ENCODE measurements around the gene ACER3. TPM values are rescaled to one million over a fixed set of nuclear protein-coding genes. Genes with fewer than 3 reads are reported as not detected.
A peak's percentile ranks its signal among the peaks of the same experiment; 100 is the strongest.
"Not testable (repeated sequence)": the region's sequence is repeated elsewhere in the genome, so short reads cannot be mapped to it uniquely, and the experiment has no call there.

Gene ACER3
- total RNA-seq, 2 donors from 2014 or later = 10.8 to 24.3 TPM

- ATAC-seq (peak in 1 of 2 donors; percentile 38), DNase-seq (ENCODE audit: low spot score in 2 of 2) (no peak)
- Mint-ChIP-seq H3K36me3 (no peaks in the 10 kb centered on the region), H3K9me3 (no peaks in the 10 kb centered on the region), H3K27ac (no peak overlapping the region)
Measured at GRCh38 chr11:76987203-76987602, 126.5 kb downstream of the ACER3 start.

DNA sequence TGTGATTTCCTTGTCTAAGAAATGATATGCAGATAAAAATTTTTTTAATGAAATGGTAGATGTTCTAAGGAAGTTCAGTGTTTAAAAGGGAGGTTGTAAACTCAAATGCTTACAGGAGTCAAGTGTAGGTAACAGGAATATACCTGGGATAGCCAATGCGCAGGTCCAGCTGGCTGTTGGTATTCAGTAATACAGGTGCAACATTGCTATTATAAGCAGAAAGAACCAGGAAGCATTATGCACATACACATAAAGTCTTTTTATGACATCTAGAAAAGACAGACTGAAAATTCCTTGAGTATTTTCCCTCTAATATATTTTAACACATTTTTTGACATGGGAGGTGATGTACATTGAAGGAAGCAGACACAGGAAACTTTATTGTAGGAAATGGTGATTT lies 129.9 kb downstream of the ACER3 start:
- H3K27ac Mint-ChIP-seq = no peak overlapping the region
- no peaks in the 10 kb centered on the region for H3K36me3 Mint-ChIP-seq
- DNase-seq (ENCODE audit: low spot score in 2 of 2) = no peak

GRCh38 chr11:76995081-76995576 lies 134.4 kb downstream of the ACER3 start:
- no peaks in the 10 kb centered on the region for H3K36me3 Mint-ChIP-seq
- no peaks in the 10 kb centered on the region for H3K9me3 Mint-ChIP-seq
- H3K27ac Mint-ChIP-seq = no peak overlapping the region
- no peak for ATAC-seq
- DNase-seq (ENCODE audit: low spot score in 2 of 2) = no peak

More for the DNA sequence above, 129.9 kb downstream of the ACER3 start:
- ATAC-seq = no peak
- H3K9me3 Mint-ChIP-seq = no peaks in the 10 kb centered on the region

GRCh38 chr11:76997512-76997911 lies 136.8 kb downstream of the ACER3 start:
- ATAC-seq (no peak), DNase-seq (ENCODE audit: low spot score in 2 of 2) (no peak)
- Mint-ChIP-seq H3K36me3 (no peaks in the 10 kb centered on the region), H3K9me3 (no peaks in the 10 kb centered on the region), H3K27ac (no peak overlapping the region)

GRCh38 chr11:76999597-76999996 lies 138.9 kb downstream of the ACER3 start:
- no peak for DNase-seq (ENCODE audit: low spot score in 2 of 2)
- ATAC-seq = no peak
- no peaks in the 10 kb centered on the region for H3K36me3 Mint-ChIP-seq
- H3K9me3 Mint-ChIP-seq = no peaks in the 10 kb centered on the region
- H3K27ac Mint-ChIP-seq = no peak overlapping the region

GRCh38 chr11:77001613-77002012 lies 140.9 kb downstream of the ACER3 start:
- DNase-seq (ENCODE audit: low spot score in 2 of 2) (no peak), ATAC-seq (no peak)
- Mint-ChIP-seq H3K9me3 (no peaks in the 10 kb centered on the region), H3K36me3 (no peaks in the 10 kb centered on the region), H3K27ac (no peak overlapping the region)

DNA sequence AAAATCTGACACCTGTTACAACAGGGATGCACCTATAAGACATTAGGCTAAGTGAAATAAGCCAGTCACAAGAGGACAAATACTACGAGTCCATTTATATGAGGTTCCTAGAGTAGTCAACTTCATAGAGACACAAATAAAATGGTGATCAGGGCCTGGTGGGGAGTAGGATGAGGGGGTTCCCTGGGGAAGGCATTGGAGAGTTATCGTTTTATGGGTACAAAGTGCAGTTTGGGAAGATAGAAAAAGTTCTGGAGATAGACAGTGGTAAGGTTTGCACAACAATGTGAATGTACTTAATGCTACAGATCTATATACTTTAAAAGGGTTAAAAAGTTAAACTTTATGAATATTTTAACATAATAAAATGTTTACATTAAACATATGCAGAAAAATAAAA lies 142.1 kb downstream of the ACER3 start:
- ATAC-seq (no peak), DNase-seq (ENCODE audit: low spot score in 2 of 2) (no peak)
- no peaks in the 10 kb centered on the region for H3K36me3 Mint-ChIP-seq

DNA sequence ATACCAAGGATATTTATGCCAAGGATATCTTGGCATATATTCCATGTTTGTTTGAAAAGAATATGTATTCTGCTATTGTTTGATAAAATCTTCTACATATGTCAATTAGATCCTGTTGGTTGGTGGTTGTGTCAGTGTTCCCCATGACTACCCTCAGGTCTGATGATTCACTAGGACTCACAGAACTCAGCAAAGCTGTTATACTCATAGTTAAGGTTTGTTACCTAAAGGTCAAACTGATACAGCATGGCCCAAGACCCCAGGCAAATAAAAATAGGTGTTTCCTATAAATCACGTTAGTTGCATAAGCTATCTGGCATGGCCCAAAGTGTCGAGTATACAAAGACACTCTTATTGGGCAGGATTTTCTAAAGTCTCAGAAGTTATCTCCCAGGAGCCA lies 143.2 kb downstream of the ACER3 start:
- H3K27ac Mint-ChIP-seq = no peak overlapping the region
- DNase-seq (ENCODE audit: low spot score in 2 of 2) (no peak), ATAC-seq (peak in 1 of 2 donors; percentile 37)
- no peaks in the 10 kb centered on the region for H3K9me3 Mint-ChIP-seq
- H3K36me3 Mint-ChIP-seq = no peaks in the 10 kb centered on the region

More for the DNA sequence above, 142.1 kb downstream of the ACER3 start:
- no peak overlapping the region for H3K27ac Mint-ChIP-seq
- no peaks in the 10 kb centered on the region for H3K9me3 Mint-ChIP-seq

DNA sequence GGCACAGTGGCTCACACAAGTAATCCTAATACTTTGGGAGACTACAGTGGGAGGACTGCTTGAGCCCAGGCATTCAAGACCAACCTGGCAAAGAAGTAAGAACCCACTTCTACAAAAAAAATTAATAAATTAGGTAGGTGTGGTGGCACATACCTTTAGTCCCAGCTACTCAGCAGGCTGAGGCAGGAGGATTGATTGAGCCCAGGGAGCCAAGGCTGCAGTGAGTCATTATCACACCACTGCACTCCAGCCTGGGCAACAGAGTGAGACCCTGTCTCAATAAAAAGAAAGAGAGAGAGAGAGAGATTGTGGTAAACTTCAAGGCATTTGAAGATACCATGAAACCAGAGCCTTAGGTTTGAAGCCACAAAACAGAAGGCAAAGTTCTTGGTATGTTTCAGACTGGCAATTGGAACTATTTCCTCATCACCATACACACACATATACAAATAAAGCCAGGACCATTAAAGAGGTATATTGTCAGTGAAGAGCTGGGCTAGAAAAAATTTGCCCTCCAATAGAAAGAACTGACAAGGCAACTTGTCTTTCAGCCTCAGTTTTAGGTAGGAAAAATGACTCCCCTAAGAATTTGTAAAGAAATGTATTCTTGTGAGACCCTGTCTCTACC lies 148.9 kb downstream of the ACER3 start:
- DNase-seq (ENCODE audit: low spot score in 2 of 2) = no peak
- Mint-ChIP-seq H3K9me3 (no peaks in the 10 kb centered on the region), H3K36me3 (no peaks in the 10 kb centered on the region), H3K27ac (no peak overlapping the region)
- peak in 1 of 2 donors; percentile 20 for ATAC-seq

DNA sequence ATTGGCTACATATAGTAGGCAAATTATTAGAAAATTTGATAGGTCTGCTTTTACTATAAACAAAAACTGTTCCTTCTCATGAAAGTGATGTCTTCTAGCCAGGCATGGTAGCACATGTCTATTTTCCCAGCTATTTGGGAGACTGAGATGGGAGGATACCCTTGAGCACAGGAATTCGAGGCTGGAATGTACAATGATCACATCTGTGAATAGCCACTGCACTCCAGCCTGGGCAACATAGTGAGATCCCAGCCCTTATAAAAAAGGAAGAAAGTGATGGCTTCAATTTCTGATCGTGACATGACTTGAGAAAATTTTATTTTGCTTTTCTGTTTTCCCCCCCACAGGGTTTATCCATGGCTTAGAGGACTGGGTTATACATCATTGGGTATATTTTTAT lies 154.0 kb downstream of the ACER3 start:
- no peaks in the 10 kb centered on the region for H3K9me3 Mint-ChIP-seq
- H3K36me3 Mint-ChIP-seq = peaks cover 0 to 14% of the 10 kb centered on the region in 2 donors
- ATAC-seq (no peak), DNase-seq (ENCODE audit: low spot score in 2 of 2) (no peak)
- no peak overlapping the region for H3K27ac Mint-ChIP-seq

GRCh38 chr11:77018396-77018924 lies 157.7 kb downstream of the ACER3 start:
- not testable (repeated sequence) for H3K9me3 Mint-ChIP-seq; DNase-seq (ENCODE audit: low spot score in 2 of 2)
- Mint-ChIP-seq H3K27ac (peak overlapping the region; percentile 46 to 77), H3K36me3 (peaks cover 0 to 14% of the 10 kb centered on the region in 2 donors)
- ATAC-seq = peak; percentile 18 to 89

DNA sequence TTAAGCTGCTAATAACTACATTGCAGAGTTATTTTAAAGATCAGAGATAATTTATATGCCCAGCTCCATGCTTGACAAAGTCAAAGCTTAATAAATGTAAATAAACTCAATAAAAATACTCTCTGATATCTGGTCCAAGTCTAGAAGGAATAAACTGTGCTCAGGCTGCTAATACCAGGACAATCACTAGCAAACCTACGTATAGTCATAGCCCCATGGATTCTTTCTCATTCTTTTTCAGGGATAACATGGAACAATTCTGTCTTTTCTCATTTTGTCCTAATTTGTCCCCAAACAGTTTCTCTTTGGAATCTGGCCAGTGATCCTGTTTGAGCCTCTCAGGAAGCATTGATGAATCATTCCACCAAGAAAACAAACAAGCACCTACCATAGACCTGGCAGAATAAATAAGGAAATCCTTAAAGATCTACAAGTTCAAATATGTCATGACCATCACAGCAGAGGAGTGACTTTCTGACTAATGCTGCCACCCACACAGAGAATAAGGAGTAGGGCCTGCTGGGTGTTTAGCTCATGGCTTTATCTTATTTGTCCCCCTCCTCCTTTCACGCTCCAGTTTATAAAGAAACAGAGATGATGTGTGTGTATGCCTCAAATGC lies 159.4 kb downstream of the ACER3 start:
- DNase-seq (ENCODE audit: low spot score in 2 of 2) = no peak

DNA sequence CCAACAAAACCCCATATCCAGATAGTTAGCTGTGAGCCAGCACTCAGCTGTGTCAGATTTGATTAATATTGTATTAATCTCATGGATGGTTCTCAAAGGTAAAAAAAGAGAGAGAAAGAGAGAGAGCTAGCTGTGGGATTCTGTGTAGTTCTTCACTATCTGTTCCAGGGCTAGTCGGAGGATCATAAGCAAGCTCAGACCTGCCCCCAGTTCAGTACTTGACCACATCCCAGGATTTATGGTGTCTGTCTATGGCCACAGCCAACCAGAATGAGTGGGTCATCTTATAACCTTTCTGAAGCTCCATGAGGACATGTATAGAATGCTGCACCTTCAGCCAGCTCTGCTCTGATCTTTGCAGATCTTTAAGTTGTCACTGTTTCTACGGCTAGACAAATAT lies 160.0 kb downstream of the ACER3 start:
- no peak for ATAC-seq
- H3K36me3 Mint-ChIP-seq = peaks cover 0 to 14% of the 10 kb centered on the region in 2 donors
- H3K9me3 Mint-ChIP-seq = no peaks in the 10 kb centered on the region
- no peak for DNase-seq (ENCODE audit: low spot score in 2 of 2)
- H3K27ac Mint-ChIP-seq = no peak overlapping the region

More for the DNA sequence above, 159.4 kb downstream of the ACER3 start:
- no peak overlapping the region for H3K27ac Mint-ChIP-seq
- H3K9me3 Mint-ChIP-seq = no peaks in the 10 kb centered on the region
- peaks cover 0 to 14% of the 10 kb centered on the region in 2 donors for H3K36me3 Mint-ChIP-seq
- ATAC-seq = no peak

- H3K36me3 Mint-ChIP-seq = no peaks in the 10 kb centered on the region
- H3K27ac Mint-ChIP-seq = no peak overlapping the region
- no peak for DNase-seq (ENCODE audit: low spot score in 2 of 2)
- ATAC-seq = no peak
- H3K9me3 Mint-ChIP-seq = no peaks in the 10 kb centered on the region
Measured at GRCh38 chr11:77024745-77025144, 164.0 kb downstream of the ACER3 start.

DNA sequence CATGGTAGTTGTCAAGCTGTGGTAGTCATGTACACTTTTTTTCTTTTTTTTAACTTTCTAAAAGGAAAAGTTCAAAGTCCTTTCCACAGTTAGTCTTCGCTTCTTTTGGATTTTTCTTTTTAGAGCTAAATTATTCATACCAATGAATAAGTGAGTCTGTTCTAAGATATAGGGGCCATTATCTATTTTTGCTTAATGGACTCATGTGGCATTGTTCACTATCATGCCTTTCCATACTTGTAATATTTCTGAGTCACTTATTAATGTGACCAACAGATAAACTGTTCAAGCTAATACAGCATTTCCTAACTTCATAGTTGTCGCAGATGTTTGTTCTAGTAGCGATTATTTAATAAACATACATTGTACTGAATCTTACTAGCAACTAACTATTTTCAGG lies 165.5 kb downstream of the ACER3 start:
- DNase-seq (ENCODE audit: low spot score in 2 of 2) (no peak), ATAC-seq (no peak)
- Mint-ChIP-seq H3K36me3 (no peaks in the 10 kb centered on the region), H3K9me3 (no peaks in the 10 kb centered on the region), H3K27ac (no peak overlapping the region)

GRCh38 chr11:77026743-77027142 lies 166.0 kb downstream of the ACER3 start:
- Mint-ChIP-seq H3K9me3 (no peaks in the 10 kb centered on the region), H3K36me3 (no peaks in the 10 kb centered on the region), H3K27ac (no peak overlapping the region)
- ATAC-seq = no peak
- no peak for DNase-seq (ENCODE audit: low spot score in 2 of 2)

DNA sequence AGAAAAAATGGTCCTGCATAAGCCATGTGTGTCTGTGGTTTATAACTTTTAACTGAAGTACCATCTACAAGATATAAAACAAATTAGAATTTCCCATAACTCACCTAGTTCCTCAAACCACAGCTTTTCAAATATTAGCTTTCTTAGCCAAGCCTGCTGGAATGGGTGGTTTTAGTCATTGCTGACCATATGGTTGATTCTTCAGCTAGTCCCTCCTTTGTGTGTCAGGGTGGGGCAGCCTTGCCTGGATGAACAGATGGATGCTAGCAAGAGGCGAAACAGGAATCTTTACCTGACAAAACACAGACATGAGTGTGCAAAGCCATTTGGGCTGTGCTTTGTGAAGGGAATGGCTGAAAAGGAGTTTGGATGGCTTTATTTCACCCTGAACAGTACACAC lies 166.6 kb downstream of the ACER3 start:
- ATAC-seq (no peak), DNase-seq (ENCODE audit: low spot score in 2 of 2) (no peak)
- Mint-ChIP-seq H3K9me3 (no peaks in the 10 kb centered on the region), H3K36me3 (no peaks in the 10 kb centered on the region), H3K27ac (no peak overlapping the region)

- DNase-seq (ENCODE audit: low spot score in 2 of 2) = no peak
- no peaks in the 10 kb centered on the region for H3K9me3 Mint-ChIP-seq
- H3K27ac Mint-ChIP-seq = peak overlapping the region in 1 of 2 donors; percentile 14
- H3K36me3 Mint-ChIP-seq = no peaks in the 10 kb centered on the region
- ATAC-seq = no peak
Measured at GRCh38 chr11:77029829-77030228, 169.1 kb downstream of the ACER3 start.
